Retinal pigment epithelial cell (primary cell): ENCODE results near the gene IL25.
"Not testable (repeated sequence)": the region's sequence is repeated elsewhere in the genome, so short reads cannot be mapped to it uniquely, and the experiment has no call there.

Experiments used
- DNase-seq: peaks from one replicate; pipeline ENCODE4 v3.0.0-alpha.2; 2010; ENCODE audit warnings: low read depth
- H3K4me3 ChIP-seq: 2 replicates; pipeline ENCODE4 v1.5.1; 2011; ENCODE audit warnings: mild to moderate bottlenecking, low read length, control low read depth, moderate library complexity
- TF ChIP-seq, protein P1 (sequence below): conservative IDR thresholded peaks from 2 replicates; pipeline ENCODE4 v1.5.1; 2011; ENCODE audit warnings: low read depth, low read length, control low read depth, inconsistent platforms

IL25 gene

DNA sequence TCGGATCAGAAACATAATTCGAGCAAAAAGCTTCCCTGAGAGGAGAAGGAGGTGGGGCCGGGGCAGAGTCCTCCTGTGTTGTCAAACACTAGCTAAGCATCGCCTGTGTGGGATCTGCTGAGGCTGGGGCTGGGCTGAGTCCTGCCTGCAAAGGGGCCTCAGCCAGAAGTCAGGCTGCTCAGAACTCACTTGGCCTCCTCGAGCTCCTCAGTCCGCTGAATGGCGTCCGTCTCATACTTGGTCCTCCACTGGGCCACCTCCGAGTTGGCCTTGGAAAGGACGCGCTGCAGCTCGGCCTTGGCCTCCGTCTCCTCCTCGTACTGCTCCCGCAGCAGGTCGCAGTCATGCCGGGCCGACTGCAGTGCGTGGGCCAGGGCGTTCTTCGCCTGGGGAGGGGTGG, 45.4 kb downstream of the IL25 start:
- H3K4me3 ChIP-seq: no peak overlapping the region
- TF ChIP-seq, protein P1, sequence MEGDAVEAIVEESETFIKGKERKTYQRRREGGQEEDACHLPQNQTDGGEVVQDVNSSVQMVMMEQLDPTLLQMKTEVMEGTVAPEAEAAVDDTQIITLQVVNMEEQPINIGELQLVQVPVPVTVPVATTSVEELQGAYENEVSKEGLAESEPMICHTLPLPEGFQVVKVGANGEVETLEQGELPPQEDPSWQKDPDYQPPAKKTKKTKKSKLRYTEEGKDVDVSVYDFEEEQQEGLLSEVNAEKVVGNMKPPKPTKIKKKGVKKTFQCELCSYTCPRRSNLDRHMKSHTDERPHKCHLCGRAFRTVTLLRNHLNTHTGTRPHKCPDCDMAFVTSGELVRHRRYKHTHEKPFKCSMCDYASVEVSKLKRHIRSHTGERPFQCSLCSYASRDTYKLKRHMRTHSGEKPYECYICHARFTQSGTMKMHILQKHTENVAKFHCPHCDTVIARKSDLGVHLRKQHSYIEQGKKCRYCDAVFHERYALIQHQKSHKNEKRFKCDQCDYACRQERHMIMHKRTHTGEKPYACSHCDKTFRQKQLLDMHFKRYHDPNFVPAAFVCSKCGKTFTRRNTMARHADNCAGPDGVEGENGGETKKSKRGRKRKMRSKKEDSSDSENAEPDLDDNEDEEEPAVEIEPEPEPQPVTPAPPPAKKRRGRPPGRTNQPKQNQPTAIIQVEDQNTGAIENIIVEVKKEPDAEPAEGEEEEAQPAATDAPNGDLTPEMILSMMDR: no peak
- no peak for DNase-seq

DNA sequence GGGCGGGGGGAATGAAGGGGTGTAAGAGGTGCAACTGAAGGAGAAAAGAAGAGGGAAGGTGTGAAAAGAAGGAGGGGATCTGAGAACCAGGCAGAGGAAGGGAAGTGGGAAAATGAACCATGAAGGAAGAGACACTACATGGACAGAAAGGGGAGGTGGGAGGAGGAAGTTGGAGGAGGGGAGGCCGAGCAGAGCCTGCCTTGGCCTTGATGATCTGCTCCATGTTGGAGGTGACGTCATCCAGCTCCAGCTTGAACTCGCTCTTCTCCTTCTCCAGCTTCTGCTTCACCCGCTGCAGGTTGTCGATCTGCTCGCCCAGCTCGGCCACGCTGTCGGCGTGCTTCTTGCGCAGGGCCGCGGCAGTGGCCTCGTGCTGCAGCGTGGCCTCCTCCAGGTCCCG, 47.0 kb downstream of the IL25 start:
- DNase-seq: not testable (repeated sequence)

DNA sequence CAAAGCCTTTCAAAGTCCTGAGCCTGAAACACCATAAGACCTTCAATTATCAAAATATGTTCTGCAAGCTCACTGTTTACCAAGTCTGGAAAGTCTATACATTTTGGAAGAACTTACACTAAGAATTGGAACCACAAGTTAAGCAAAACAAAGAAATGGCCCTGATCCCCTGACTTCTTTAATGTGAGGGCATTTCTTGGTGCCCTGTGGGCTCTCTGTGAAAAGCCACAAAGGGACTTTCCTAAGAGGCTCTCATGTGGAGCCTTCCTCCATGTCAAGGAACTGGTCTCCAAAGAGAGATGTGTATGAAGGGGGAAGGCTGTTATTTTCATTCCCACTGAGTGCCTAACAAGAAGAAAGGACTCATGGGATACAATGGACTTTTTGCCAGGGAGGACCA, 49.0 kb downstream of the IL25 start:
- no peak overlapping the region for H3K4me3 ChIP-seq
- TF ChIP-seq, protein P1: no peak
- DNase-seq: no peak

More for the DNA sequence above, 47.0 kb downstream of the IL25 start:
- H3K4me3 ChIP-seq: not testable (repeated sequence)

DNA sequence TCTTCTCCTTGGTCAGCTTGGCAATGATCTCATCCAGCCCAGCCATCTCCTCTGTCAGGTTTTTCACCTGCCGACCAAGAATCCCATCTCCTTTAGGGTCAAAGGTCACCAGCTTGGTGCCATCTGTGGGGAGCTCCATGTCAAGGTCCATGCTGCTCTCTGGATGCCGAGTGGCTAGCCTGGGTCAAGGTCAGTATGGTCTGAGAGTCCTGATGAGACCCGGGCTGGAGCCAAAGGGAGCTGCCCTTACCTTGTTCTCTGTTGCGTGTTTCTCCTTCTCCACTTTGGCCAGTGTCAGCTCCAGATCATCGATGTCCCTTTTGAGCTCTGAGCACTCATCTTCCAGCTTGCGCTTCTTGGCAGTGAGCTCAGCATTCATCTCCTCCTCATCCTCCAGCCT, 51.0 kb downstream of the IL25 start:
- DNase-seq: no peak
- H3K4me3 ChIP-seq: no peak overlapping the region
- TF ChIP-seq, protein P1: no peak

DNA sequence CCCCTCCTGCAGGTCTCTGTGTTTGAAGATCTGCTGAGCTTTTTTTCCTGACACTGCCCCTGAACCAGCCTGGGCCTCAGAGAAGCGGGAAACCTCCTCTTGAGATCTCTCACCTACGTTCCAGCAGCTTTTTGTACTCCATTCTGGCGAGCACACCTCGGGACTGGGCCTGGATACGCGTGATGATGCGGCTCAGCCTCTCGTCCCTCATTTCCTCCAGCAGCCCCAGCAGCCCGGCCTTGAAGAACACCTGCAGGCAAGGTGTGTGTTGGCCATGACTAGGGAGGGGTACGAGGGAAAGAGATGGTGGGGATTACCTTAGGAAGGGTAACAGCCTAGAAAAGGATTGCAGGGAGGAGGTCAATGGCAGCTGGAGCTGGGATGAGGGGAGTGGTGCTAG, 52.6 kb downstream of the IL25 start:
- DNase-seq: no peak
- TF ChIP-seq, protein P1: no peak
- no peak overlapping the region for H3K4me3 ChIP-seq

DNA sequence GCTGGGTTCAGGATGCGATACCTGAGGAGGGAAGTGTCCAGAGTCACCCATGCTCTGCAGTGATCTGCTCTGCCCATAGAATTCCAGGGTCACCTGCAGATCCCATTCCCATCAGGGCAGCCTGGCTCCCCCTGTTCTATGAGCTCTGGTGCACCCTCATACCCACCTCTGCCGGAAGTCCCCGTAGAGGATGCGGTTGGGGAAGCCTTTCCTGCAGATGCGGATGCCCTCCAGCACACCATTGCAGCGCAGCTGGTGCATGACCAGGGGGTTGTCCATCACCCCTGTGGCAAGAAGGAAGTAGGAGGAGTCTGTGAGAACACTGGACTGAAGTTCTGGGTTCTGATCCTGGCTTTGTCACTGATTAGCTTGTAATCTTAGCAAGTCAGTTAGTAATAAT, 53.2 kb downstream of the IL25 start:
- H3K4me3 ChIP-seq, DNase-seq: not testable (repeated sequence)
